ENCODE measurements around the gene SMARCA4.

SMARCA4 gene

GRCh38 chr19:10960314-10961072, at the start of gene SMARCA4:
Gene SMARCA4 (plus strand): TSS chr19:10961030. CDS start chr19:10984152, 23,122 bp downstream.
- peak; percentile 96 to 98 for DNase-seq (ENCODE audit: low read depth in 2 of 2)

GRCh38 chr19:10911579-10912363, 49.1 kb upstream of the SMARCA4 start:
- no peak for DNase-seq (ENCODE audit: low read depth in 2 of 2)

- DNase-seq (ENCODE audit: low read depth in 2 of 2) = no peak
These were observed 48.2 kb upstream of the SMARCA4 start for GRCh38 chr19:10912619-10913018.

- DNase-seq (ENCODE audit: low read depth in 2 of 2) = no peak
These were observed 47.0 kb upstream of the SMARCA4 start for GRCh38 chr19:10913716-10914340.

GRCh38 chr19:10915130-10916091, 45.4 kb upstream of the SMARCA4 start:
- DNase-seq (ENCODE audit: low read depth in 2 of 2) = no peak

GRCh38 chr19:10916602-10917001, 44.2 kb upstream of the SMARCA4 start:
- DNase-seq (ENCODE audit: low read depth in 2 of 2) = no peak

- no peak for DNase-seq (ENCODE audit: low read depth in 2 of 2)
These were observed 42.5 kb upstream of the SMARCA4 start for GRCh38 chr19:10918359-10918758.

GRCh38 chr19:10919352-10920287, 41.2 kb upstream of the SMARCA4 start:
- DNase-seq (ENCODE audit: low read depth in 2 of 2) = no peak

GRCh38 chr19:10920288-10920655, 40.6 kb upstream of the SMARCA4 start:
- no peak for DNase-seq (ENCODE audit: low read depth in 2 of 2)

- DNase-seq (ENCODE audit: low read depth in 2 of 2) = no peak
These were observed 40.0 kb upstream of the SMARCA4 start for GRCh38 chr19:10920781-10921180.

- DNase-seq (ENCODE audit: low read depth in 2 of 2) = no peak
These were observed 39.5 kb upstream of the SMARCA4 start for GRCh38 chr19:10921199-10921909.

- no peak for DNase-seq (ENCODE audit: low read depth in 2 of 2)
These were observed 38.8 kb upstream of the SMARCA4 start for GRCh38 chr19:10921910-10922637.

GRCh38 chr19:10922638-10923014, 38.2 kb upstream of the SMARCA4 start:
- DNase-seq (ENCODE audit: low read depth in 2 of 2) = no peak

- no peak for DNase-seq (ENCODE audit: low read depth in 2 of 2)
These were observed 37.3 kb upstream of the SMARCA4 start for GRCh38 chr19:10923260-10924112.

- no peak for DNase-seq (ENCODE audit: low read depth in 2 of 2)
These were observed 36.2 kb upstream of the SMARCA4 start for GRCh38 chr19:10924597-10924996.

- DNase-seq (ENCODE audit: low read depth in 2 of 2) = no peak
These were observed 32.9 kb upstream of the SMARCA4 start for GRCh38 chr19:10927730-10928562.
